ENCODE measurements around the gene CRYL1.

DNA sequence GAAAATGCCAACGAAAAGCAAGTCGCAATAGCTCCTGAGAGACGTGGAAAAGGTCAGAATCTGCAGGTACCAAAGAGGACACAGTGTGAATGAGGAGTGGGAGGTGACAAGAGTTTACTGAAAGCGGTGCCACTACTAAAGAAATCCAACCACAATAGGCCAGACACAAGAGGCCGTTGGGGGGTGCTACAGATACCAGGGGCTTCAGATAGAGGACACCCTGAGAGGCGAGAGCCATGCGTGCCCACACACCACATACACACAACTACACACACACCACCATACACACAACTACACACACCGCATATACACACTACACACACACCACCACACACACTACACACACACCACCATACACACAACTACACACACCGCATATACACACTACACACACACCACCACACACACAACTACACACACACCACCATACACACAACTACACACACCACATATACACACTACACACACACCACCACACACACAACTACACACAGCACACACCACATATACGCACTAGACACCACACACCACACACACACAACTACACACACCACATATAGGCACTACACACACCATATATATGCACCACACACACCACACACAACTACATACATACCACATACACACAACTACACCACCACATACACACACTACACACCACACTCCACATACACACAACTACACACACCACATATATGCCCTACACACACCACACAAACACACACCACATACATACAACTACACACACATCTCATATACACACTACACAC is 28.5 kb downstream of the CRYL1 start:
- TF ChIP-seq, protein P1, sequence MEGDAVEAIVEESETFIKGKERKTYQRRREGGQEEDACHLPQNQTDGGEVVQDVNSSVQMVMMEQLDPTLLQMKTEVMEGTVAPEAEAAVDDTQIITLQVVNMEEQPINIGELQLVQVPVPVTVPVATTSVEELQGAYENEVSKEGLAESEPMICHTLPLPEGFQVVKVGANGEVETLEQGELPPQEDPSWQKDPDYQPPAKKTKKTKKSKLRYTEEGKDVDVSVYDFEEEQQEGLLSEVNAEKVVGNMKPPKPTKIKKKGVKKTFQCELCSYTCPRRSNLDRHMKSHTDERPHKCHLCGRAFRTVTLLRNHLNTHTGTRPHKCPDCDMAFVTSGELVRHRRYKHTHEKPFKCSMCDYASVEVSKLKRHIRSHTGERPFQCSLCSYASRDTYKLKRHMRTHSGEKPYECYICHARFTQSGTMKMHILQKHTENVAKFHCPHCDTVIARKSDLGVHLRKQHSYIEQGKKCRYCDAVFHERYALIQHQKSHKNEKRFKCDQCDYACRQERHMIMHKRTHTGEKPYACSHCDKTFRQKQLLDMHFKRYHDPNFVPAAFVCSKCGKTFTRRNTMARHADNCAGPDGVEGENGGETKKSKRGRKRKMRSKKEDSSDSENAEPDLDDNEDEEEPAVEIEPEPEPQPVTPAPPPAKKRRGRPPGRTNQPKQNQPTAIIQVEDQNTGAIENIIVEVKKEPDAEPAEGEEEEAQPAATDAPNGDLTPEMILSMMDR (IDR thresholded peaks at IDR 0.05) = no peak
- no peak for TF ChIP-seq NFYB (CRISPR knock-in tag; conservative IDR thresholded peaks at IDR 0.05; ENCODE audit: low read depth)
- TF ChIP-seq, protein P2, sequence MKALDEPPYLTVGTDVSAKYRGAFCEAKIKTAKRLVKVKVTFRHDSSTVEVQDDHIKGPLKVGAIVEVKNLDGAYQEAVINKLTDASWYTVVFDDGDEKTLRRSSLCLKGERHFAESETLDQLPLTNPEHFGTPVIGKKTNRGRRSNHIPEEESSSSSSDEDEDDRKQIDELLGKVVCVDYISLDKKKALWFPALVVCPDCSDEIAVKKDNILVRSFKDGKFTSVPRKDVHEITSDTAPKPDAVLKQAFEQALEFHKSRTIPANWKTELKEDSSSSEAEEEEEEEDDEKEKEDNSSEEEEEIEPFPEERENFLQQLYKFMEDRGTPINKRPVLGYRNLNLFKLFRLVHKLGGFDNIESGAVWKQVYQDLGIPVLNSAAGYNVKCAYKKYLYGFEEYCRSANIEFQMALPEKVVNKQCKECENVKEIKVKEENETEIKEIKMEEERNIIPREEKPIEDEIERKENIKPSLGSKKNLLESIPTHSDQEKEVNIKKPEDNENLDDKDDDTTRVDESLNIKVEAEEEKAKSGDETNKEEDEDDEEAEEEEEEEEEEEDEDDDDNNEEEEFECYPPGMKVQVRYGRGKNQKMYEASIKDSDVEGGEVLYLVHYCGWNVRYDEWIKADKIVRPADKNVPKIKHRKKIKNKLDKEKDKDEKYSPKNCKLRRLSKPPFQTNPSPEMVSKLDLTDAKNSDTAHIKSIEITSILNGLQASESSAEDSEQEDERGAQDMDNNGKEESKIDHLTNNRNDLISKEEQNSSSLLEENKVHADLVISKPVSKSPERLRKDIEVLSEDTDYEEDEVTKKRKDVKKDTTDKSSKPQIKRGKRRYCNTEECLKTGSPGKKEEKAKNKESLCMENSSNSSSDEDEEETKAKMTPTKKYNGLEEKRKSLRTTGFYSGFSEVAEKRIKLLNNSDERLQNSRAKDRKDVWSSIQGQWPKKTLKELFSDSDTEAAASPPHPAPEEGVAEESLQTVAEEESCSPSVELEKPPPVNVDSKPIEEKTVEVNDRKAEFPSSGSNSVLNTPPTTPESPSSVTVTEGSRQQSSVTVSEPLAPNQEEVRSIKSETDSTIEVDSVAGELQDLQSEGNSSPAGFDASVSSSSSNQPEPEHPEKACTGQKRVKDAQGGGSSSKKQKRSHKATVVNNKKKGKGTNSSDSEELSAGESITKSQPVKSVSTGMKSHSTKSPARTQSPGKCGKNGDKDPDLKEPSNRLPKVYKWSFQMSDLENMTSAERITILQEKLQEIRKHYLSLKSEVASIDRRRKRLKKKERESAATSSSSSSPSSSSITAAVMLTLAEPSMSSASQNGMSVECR (CRISPR knock-in tag; IDR thresholded peaks at IDR 0.05; ENCODE audit: borderline replicate concordance) = no peak
- no peak for TF ChIP-seq ZBTB21 (CRISPR knock-in tag; IDR thresholded peaks at IDR 0.05; ENCODE audit: borderline replicate concordance)
- TF ChIP-seq FOXJ3 (CRISPR knock-in tag; IDR thresholded peaks at IDR 0.05; ENCODE audit: borderline replicate concordance) = no peak
- no peak for TF ChIP-seq NFE2L1 (CRISPR knock-in tag; IDR thresholded peaks at IDR 0.05)
- TF ChIP-seq, protein P3, sequence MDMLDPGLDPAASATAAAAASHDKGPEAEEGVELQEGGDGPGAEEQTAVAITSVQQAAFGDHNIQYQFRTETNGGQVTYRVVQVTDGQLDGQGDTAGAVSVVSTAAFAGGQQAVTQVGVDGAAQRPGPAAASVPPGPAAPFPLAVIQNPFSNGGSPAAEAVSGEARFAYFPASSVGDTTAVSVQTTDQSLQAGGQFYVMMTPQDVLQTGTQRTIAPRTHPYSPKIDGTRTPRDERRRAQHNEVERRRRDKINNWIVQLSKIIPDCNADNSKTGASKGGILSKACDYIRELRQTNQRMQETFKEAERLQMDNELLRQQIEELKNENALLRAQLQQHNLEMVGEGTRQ (CRISPR knock-in tag; IDR thresholded peaks at IDR 0.05) = no peak
- no peak for TF ChIP-seq ZNF121 (CRISPR knock-in tag; IDR thresholded peaks at IDR 0.05)
- TF ChIP-seq IRF2 (CRISPR knock-in tag; IDR thresholded peaks at IDR 0.05; ENCODE audit: borderline replicate concordance, low read depth) = no peak

All from WTC11 (cell line).